Left renal pelvis (tissue), 4 donors: ENCODE results near the gene NASP. TPM values are rescaled to one million over a fixed set of nuclear protein-coding genes. Genes with fewer than 3 reads are reported as not detected.
"Not testable (repeated sequence)": the region's sequence is repeated elsewhere in the genome, so short reads cannot be mapped to it uniquely, and the experiment has no call there.

ENCODE experiments used
- DNase-seq, 4 donors: peaks; one replicate each; pipeline ENCODE4 v3.0.0-alpha.2; 2013; ENCODE audit warnings: low read depth in 4 of 4, low spot score in 3 of 4
- polyA plus RNA-seq, 4 donors: library from polyadenylated mRNA; unstranded; fragments of 120-200 nt; gene quantifications; one replicate each; pipeline ENCODE4 v1.2.1, GENCODE V29; 2013; ENCODE audit not compliant: insufficient read length in 4 of 4

The NASP gene
- polyA plus RNA-seq, 4 donors: 233 to 360 (median 319) TPM

DNA sequence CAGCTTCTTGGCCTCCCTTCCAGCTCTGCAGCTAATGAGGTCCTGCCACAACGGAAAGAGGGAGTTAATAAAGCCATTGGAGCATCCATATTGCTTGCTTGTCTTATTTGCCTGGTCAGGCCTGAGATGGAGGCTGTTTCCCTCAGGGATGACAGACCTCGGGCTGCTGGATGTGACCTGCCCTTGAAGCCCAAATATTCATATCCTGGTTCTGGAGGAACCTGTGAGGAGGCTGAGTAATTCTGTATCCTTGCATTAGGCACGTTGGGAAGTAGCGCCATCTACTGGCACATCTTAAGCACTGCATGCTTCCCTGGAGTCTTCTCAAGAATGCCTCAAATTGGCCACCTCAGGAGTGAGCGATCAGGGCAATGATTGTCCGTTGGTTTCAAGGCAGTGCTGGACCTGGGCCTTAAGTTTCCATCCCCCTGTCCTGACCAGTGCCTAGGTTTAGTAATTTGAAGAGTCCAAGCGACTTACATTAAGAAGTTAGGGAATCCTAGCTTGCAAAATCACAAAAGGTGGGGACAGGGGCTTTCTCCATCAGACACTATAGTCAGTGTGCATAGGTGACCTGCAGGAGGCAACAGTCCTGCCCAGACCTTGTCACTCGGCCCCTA is 13.8 kb upstream of the NASP start:
- DNase-seq: peak in 3 of 4 donors; percentile 44 to 51 (median 48)

DNA sequence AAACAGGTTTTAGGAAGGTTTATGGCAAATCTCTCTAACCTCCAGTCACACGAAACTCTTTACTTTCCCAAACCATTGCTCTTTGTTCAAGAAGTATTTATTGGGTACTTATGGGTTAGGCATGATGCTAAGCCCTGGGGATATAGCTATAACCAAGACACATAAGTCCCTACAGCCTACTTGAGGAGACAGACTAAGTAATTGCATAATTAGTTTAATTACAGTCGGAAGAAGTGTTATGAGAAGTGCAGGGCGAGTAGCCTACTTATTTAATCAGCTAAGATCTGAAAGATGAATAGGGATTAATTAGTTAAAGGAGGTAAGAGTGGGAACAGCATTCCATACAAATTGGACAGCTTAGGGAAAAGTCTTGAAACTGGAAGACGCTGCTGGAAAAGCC is 13.2 kb upstream of the NASP start:
- DNase-seq: no peak

DNA sequence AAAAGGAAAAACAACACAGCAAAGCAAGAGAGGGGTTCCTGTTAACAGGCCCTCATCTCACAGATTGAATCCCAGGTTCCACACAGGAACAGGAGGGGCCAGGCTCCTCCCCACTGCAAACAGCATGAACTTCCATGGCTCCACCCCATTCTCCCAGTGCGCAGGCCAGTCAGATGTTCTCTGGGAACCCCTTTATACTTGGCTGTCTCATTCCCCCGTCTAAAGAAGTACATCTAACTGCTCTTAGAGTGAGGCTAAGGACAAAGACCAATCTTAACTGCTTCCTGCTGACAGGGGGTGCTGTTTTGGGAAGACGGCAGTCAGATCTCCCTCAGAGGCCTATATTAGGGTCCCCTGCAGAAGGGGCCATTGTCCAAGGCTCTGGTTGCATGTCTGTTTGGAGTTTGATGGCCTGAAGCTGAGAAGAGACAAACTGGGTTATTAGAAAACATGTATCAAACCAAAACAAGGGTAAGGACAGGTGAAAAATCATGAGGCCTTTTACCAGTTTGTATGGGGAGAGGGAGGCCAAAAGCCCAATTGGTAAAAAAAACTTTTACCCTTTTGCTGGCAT is 10.5 kb upstream of the NASP start:
- no peak for DNase-seq

DNA sequence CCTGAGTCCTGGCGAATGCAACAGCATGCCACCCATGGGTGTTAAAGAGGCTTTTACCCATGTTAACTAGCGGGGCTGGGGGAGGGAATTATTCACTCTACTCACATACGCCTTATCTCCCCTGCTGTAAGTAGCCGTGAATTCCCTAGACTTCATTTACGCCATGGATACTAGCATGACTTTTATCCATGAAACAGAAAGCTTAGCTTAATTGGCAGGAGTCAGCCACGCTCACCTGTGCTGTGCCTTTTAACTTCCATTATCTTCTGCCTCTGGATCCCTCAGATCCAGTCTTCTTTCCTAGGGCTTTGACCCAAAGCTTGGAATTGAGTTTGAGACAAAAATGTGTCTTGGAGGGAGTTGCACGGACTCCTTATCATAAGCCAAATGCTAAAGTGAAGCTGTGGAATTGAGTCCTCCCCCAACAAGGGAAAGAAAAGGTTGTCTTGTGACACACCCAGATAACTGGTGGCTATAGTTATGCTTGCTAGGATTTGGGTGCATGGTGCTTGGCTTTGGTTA is 9.7 kb upstream of the NASP start:
- DNase-seq: no peak

DNA sequence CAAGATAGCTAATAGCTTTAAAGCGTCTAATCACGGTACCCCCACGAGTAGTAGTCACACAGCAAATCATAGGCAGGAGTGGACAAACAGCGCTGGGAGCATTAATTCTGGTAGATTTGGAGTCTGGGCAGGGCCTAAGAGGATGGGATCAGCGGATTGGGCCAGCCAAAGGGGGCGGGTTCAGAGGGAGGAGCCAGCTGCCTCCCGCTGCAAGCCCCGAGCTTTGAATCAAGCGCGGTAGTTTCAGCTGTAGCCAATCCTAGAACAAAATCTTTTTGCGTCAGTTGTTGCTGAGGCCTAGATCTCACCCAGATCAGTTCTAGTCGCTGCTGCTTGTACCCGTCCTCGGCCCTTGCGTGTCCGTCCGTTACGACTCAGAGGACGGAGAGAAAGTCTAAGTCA is 576 bp upstream of the NASP start:
- peak; percentile 91 to 92 (median 92) for DNase-seq

DNA sequence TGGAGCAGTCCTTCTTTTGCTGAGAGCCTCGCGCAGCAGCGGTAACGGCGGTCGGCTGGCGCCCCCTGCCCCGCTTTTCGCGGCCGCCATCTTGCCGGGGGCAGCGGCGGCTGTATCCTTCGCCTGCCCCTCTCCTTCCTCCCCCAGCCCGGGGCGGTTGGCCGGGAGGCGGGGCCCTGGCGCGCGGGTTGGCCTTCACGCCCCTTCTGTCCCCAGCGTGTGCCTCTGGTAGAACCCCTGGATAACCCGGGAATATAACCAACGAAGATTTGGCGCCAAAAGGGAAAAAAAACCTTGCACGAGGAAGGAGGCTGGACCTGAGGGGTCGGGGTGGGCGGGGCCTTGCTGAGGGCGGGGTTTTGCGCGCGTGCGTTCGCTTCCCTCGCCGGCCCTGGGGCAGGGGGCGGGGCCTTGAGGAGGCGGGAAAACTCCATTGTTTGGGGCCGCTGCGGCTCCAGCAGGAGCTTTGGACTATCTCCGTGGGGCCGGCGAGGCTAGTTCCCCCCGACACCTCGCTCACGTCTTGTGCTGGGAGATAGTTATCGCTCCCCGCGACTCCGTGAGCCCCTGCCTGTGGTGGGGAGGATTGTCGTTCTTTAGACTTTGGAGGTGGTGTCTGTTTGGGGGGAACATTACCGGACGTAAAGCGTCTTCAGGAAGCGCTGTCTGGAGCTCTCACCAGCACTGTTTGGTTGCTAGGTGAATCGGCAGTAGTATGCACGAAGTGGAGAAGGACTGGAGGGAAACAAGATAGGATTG is 689 bp downstream of the NASP start:
- DNase-seq: peak; percentile 79 to 87 (median 82)

DNA sequence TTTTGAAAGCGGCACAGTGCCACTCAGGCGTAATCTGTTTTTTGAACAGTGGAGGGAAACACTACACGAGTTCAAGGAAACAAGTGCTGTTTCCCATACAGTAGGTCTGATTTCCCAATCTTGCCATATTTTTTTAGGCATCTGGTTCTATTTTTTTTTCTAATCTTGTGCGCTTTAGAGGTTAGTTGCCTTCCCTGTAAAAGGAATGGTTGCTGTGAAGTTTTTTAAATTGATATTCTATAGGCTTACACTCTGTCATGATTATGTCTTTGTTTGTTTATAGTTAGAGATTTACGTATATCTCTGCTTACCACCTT is 1.2 kb downstream of the NASP start:
- DNase-seq: no peak

DNA sequence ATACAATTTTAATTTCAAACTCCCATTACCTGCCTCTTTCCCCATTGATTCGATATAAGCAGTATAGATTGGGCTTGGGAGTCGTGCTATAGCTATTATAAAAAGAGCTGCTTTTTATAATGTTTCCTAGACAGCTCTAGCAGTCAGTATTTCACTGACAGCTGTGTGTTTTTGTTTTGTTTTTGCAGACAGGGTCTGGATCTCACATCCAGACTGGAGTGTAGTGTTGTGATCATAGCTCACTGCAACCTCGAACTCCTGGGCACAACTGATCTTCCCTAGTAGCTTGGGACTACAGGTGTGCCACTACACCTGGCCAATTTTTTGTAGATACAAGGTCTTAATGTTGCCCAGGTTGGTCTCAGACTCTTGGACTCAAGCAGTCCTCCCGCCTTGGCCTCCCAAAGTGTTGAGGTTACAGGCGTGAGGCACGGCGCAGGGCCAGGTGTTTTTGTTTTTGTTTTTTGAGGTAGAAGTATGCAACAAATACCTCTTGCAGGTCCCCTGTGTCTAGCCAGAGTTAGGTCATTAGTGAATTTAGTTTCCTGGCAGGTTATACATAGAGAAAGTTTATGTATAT is 1.7 kb downstream of the NASP start:
- no peak for DNase-seq

DNA sequence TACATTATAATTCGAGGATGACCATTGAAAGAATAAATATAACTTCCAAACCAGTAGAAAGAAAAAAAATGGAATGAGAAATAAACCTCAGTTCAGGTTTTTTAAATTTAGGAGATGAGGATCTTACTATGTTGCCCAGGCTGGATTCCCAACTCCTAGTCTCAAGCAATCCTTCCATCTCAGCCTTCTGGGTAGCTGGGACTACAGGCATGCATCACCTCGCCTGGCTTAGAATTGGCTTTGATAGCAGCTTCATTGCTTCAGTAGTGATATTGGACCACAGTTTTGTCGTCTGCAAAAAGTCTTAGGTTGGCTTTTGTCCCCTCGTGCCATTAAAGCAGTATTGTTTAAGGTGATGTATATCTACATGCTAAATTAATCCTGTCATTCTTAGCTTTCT is 2.9 kb downstream of the NASP start:
- DNase-seq: no peak

DNA sequence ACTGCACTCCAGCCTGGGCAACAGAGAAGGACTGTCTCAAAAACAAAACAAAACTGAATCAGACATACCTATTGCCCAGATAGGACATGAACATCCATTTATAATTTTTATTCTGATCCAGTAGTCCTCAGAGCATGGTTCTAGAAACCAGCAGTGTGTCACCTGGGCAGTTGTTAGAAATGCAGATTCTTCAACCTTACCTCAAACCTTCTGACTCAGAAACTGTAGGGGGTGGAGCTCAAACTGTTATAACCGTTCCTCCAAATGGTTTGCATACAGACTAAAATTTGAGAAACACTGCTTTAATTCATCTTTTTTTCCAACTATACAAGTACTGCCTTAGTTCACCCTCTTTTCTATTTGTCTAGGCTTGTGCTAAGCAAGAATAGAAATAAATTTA is 6.0 kb downstream of the NASP start:
- no peak for DNase-seq

DNA sequence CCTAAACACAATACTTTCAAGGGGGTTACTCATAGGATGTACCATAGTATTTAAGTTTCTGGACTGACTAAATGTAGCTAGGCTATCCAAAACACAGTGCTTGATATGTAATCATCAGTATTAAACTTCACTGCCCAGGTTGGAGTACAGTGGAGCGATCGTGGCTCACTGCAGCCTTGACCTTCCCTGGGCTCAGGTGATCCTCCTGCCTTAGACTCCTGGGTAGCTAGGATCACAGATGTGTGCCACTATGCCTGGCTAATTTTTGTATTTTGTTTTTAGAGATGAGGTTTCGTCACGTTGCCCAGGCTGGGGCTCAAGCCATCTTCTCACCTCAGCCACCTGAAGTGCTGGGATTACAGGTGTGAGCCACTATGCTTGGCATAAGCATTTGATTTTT is 10.6 kb downstream of the NASP start:
- DNase-seq: no peak

DNA sequence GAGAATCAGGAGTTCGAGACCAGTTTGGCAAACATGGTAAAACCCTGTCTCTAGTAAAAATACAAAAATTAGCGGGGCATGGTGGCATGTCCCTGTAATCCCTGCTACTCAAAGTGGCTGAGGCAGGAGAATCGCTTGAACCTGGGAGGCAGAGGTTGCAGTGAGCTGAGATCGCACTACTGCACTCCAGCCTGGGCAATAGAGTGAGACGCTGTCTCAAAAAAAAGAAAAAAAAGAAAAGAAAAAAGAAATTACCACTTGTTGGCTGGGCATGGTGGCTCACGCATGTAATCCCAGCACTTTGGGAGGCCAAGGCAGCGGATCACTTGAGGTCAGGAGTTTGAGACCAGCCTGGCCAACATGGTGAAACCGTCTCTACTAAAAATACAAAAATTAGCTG is 12.9 kb downstream of the NASP start:
- DNase-seq: not testable (repeated sequence)

DNA sequence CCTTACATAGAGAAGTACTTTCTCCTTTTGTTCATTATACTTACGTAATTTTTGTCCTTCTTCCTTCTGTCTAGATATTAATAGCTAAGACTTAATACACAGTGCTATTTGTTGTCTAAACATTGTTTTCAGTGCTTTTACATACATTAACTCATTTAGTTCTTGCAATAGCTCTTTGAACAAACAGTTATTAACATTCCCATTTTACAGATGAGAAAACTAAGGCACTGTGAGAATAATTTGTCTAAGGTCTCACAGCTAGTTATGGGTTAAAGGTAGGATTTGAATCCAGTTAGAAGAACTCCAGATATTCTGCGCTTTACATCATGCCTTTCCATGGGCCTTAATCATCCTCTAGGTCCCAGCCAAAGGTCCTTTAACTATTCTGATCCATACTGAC is 20.4 kb downstream of the NASP start:
- no peak for DNase-seq

DNA sequence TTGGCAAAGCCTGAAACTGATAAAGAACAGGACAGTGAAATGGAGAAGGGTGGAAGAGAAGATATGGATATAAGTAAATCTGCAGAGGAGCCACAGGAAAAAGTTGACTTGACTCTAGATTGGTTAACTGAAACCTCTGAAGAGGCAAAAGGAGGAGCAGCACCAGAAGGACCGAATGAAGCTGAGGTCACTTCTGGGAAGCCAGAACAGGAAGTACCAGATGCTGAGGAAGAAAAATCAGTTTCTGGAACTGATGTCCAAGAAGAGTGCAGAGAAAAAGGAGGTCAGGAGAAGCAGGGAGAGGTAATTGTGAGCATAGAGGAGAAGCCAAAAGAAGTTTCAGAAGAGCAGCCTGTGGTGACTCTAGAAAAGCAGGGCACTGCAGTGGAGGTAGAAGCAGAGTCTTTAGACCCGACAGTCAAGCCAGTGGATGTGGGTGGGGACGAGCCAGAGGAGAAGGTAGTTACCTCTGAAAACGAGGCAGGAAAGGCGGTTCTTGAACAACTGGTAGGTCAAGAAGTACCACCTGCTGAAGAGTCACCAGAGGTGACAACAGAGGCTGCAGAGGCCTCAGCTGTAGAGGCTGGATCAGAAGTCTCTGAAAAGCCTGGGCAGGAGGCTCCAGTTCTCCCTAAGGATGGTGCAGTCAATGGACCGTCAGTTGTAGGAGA is 23.7 kb downstream of the NASP start:
- no peak for DNase-seq

DNA sequence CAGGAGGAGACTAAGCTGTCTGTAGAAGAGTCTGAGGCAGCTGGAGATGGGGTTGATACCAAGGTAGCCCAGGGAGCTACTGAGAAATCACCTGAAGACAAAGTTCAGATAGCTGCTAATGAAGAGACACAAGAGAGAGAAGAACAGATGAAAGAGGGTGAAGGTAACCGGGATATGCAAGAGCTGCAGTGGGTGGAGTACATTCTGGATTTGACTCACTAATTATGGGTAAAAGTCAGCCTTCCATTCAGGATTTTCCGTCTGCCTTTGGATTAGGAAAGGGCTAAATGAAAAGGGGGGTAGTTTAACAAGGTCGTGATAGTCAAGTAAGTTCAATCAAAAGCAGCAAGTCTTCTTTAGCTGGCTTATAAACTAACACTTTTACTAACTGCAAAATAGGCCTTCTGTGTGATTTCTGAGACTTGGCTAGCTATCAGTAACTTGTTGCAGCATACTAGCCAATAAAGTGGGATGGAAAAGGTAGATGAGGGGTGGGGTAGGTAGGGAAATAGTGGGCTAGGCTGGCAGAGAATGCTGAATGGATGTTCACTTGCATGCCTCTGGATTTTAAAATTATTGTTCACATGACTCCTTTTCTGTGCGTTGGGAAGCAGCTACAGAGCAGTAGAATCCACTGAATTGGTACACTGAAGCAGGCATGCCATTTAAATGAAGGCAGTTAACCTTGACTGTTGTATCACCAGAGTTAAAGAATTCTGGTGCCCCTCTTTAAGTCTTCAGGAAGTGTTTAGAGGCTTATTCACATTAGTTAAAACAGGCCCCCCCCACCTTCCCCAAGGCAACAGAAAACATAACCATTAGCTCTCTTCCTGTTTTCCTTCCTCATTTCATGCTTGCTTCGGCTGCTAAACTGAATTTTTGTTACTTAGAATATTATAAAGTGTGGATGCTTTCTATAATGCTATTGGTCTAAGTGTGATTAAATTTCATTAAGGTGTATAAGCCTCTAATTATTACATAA is 24.6 kb downstream of the NASP start:
- no peak for DNase-seq

DNA sequence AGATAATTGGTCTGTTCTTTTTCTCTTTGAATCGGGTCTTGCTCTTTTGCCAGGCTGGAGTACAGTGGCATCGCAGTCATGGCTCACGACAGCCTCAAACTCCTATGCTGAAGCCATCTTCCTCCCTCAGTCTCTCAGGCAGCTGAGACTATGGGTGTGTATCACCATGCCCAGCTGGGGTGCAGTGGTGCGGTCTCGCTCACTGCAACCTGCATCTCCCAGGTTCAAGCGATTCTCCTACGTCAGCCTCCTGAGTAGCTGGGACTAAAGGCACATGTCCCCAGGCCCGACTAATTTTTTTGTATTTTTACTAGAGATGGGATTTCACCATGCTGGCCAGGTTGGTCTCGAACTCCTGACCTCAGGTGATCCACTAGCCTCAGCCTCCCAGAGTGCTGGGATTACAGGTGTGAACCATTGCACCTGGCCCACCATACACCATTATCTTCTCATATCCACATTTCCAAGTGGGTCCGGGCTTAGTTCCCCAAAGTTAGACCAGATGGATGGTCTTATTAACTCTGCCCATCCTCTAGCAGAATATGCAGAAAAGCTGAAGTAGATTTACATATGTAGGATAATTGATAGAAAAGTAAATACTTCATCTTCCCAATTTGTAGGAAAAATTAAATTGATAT is 26.9 kb downstream of the NASP start:
- DNase-seq: no peak

DNA sequence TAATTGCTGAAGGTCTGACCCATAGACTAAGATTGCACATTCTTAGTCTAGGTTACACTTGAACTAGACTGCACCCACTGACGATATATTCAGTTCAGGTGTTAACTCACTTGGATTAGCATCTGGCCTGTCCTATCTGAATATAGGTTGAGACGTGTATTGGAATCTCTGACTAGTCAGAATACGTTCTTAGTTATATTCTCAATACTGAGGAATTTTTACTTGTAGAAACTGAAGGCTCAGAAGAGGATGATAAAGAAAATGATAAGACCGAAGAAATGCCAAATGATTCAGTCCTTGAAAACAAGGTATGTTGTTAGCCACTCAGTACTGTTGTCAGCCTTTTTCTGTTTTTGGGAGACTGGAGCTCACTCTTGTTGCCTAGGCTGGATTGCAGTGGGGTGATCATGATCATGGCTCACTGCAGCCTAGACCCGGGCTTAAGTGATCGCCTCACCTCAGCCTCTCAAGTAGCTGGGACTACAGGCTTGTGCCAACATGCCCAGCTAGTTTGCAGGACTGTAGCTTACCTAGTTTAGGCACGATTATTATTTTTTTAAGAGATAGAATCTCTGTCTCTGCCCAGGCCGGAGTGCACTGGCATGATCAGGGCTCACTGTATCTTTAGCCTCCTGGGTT is 29.2 kb downstream of the NASP start:
- no peak for DNase-seq

DNA sequence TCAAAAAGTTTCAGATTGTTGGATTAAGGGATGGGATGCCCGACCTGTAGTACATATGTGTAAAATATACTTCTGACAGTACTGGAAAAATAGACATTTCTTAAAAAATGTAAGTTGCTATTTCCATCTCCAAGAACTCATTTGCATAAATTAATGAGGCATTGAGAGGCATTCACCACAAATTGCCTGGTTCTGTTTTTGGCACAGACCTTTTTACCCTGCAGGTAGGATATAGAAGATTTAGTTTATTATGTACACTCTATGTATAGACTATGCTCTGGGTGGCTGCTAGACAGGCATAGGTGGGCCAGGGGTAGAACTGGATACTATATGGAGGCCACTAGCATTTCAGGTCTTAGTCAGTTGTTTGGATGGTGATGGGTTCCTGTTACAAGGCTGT is 32.0 kb downstream of the NASP start:
- DNase-seq: no peak

DNA sequence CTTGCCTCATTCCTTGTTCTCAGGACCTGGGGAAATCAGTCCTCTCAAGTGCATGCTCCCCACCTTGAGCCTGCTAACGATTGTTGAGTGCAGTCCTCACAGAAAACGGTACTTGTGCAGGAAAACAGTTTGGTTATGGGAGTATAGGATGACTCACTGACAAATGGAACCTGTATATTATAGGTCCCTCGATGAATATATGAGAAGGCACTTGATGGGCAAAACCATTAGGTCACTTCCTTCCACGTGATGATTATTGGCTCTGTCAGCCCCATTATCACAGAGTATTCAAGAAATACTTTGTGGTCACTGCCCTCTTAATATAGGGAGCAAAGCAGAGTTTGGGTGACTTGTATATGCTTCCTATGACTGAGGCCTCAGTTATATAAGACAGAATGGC is 33.8 kb downstream of the NASP start:
- DNase-seq: no peak
